K562 (cell line): ENCODE measurements around the gene CHD8. TPM values are rescaled to one million over a fixed set of nuclear protein-coding genes. Genes with fewer than 3 reads are reported as not detected.
A peak's percentile ranks its signal among the peaks of the same experiment; 100 is the strongest.

Experiments
- polyA plus RNA-seq, 8 experiments: library from polyadenylated mRNA; depleted of rRNA in 4 of 8; stranded (reverse) in 5 of 8; unstranded in 3 of 8; fragments of >200 nt; fragmentation: Nextera tagmentation in 2 of 8; fragmentation: Illumina TruSeq in 1 of 8; extraction: Ambion mirVana in 2 of 8; extraction: Trizol in 1 of 8; gene quantifications; 2 replicates each; pipeline versions ENCODE4 v1.2.1 to v1.2.3, GENCODE V29; 2011 to 2014; ENCODE audit warnings: inconsistent platforms in 1 of 8, missing spikeins in 1 of 8
- small RNA-seq: library from RNA; depleted of rRNA; stranded (forward); fragments of <200 nt; gene quantifications from one replicate; pipeline ENCODE3, GENCODE V24; 2014
- total RNA-seq, 7 experiments: library from RNA; depleted of rRNA in 6 of 7; stranded (reverse); fragments of >200 nt in 6 of 7; fragmentation: Illumina TruSeq in 2 of 7; extraction: Trizol in 2 of 7; gene quantifications; 2 replicates each; pipeline versions ENCODE4 v1.2.1 to v1.2.3, GENCODE V29; 2011 to 2021; ENCODE audit warnings: low replicate concordance in 1 of 7

Gene CHD8
- total and polyA plus RNA-seq, 9 of the 15 experiments (the other 6 are each of a cell fraction or from before 2014, with no cell fraction given): 11.1 to 51.2 (median 32.8) TPM

Small RNA genes lying within 50 kb of the gene (small RNA-seq; reads per million reads assigned to genes)
- gene RN7SL650P: not detected
- gene SNORD8: 3,525 reads per million, percentile 100 among the genes with 10 or more reads in this experiment
- gene SNORD9: 38.1 reads per million, percentile 98 among the genes with 10 or more reads in this experiment

Other genes starting within 250 kb of the CHD8 start
Only the 7 nearest of the 11 such genes appear.
- gene RPGRIP1, start 176.0 kb downstream of the CHD8 start, total RNA-seq (2014; rRNA removed): 0.53 and 0.95 TPM in 2 replicates
- gene RPGRIP1, start 176.0 kb downstream of the CHD8 start, total RNA-seq (2014; rRNA removed; fragmentation: Illumina TruSeq; extraction: Trizol): 0.61 and 0.76 TPM in 2 replicates
- gene RPGRIP1, start 176.0 kb downstream of the CHD8 start, total RNA-seq (2015; rRNA removed; fragmentation: Illumina TruSeq; extraction: Trizol): 0.41 and 0.72 TPM in 2 replicates
- gene RPGRIP1, start 176.0 kb downstream of the CHD8 start, total RNA-seq (2021): 0.31 and 0.47 TPM in 2 replicates
- gene RPGRIP1, start 176.0 kb downstream of the CHD8 start, polyA plus RNA-seq (2011; rRNA removed): 0.56 and 0.80 TPM in 2 replicates
- 0.33 and 0.86 TPM in 2 replicates for gene RPGRIP1, start 176.0 kb downstream of the CHD8 start, polyA plus RNA-seq (2014; fragmentation: Illumina TruSeq; extraction: Trizol)
- gene RPGRIP1, start 176.0 kb downstream of the CHD8 start, polyA plus RNA-seq (2014; fragmentation: Nextera tagmentation; extraction: Ambion mirVana): under 1 TPM in 1 of 2 experiments, not detected in 1; 0.49 TPM
- 0.31 and 0.57 TPM in 2 replicates for gene RPGRIP1, start 176.0 kb downstream of the CHD8 start, polyA plus RNA-seq (2014; rRNA removed)
- gene SUPT16H, start 72.1 kb downstream of the CHD8 start, total RNA-seq (2014; rRNA removed): 75.4 and 81.4 TPM in 2 replicates
- gene SUPT16H, start 72.1 kb downstream of the CHD8 start, total RNA-seq (2014; rRNA removed; fragmentation: Illumina TruSeq; extraction: Trizol): 121 and 138 TPM in 2 replicates
- gene SUPT16H, start 72.1 kb downstream of the CHD8 start, total RNA-seq (2015; rRNA removed; fragmentation: Illumina TruSeq; extraction: Trizol): 117 and 122 TPM in 2 replicates
- 82.9 and 92.9 TPM in 2 replicates for gene SUPT16H, start 72.1 kb downstream of the CHD8 start, total RNA-seq (2021)
- 84.1 and 107 TPM in 2 replicates for gene SUPT16H, start 72.1 kb downstream of the CHD8 start, polyA plus RNA-seq (2011; rRNA removed)
- 134 and 152 TPM in 2 replicates for gene SUPT16H, start 72.1 kb downstream of the CHD8 start, polyA plus RNA-seq (2014; fragmentation: Illumina TruSeq; extraction: Trizol)
- 100 to 1,000 TPM in 1 of 2 experiments, 10 to 100 TPM in 1; 75.6 to 105 TPM for gene SUPT16H, start 72.1 kb downstream of the CHD8 start, polyA plus RNA-seq (2014; fragmentation: Nextera tagmentation; extraction: Ambion mirVana)
- gene SUPT16H, start 72.1 kb downstream of the CHD8 start, polyA plus RNA-seq (2014; rRNA removed): 87.5 and 90.5 TPM in 2 replicates
- gene RAB2B, start 20.8 kb upstream of the CHD8 start, total RNA-seq (2014; rRNA removed): 5.5 and 8.3 TPM in 2 replicates
- gene RAB2B, start 20.8 kb upstream of the CHD8 start, total RNA-seq (2014; rRNA removed; fragmentation: Illumina TruSeq; extraction: Trizol): 12.3 and 13.3 TPM in 2 replicates
- 9.1 and 9.5 TPM in 2 replicates for gene RAB2B, start 20.8 kb upstream of the CHD8 start, total RNA-seq (2015; rRNA removed; fragmentation: Illumina TruSeq; extraction: Trizol)
- gene RAB2B, start 20.8 kb upstream of the CHD8 start, total RNA-seq (2021): 9.8 and 10.5 TPM in 2 replicates
- 18.7 and 19.8 TPM in 2 replicates for gene RAB2B, start 20.8 kb upstream of the CHD8 start, polyA plus RNA-seq (2011; rRNA removed)
- gene RAB2B, start 20.8 kb upstream of the CHD8 start, polyA plus RNA-seq (2014; fragmentation: Illumina TruSeq; extraction: Trizol): 10.3 and 11.1 TPM in 2 replicates
- 10 to 100 TPM in 1 of 2 experiments, 1 to 10 TPM in 1; 4.6 to 10.2 TPM for gene RAB2B, start 20.8 kb upstream of the CHD8 start, polyA plus RNA-seq (2014; fragmentation: Nextera tagmentation; extraction: Ambion mirVana)
- 8.8 and 11.0 TPM in 2 replicates for gene RAB2B, start 20.8 kb upstream of the CHD8 start, polyA plus RNA-seq (2014; rRNA removed)
- gene TOX4, start 21.1 kb upstream of the CHD8 start, total RNA-seq (2014; rRNA removed): 9.9 and 14.0 TPM in 2 replicates
- 23.5 and 29.5 TPM in 2 replicates for gene TOX4, start 21.1 kb upstream of the CHD8 start, total RNA-seq (2014; rRNA removed; fragmentation: Illumina TruSeq; extraction: Trizol)
- 20.2 and 20.6 TPM in 2 replicates for gene TOX4, start 21.1 kb upstream of the CHD8 start, total RNA-seq (2015; rRNA removed; fragmentation: Illumina TruSeq; extraction: Trizol)
- gene TOX4, start 21.1 kb upstream of the CHD8 start, total RNA-seq (2021): 44.0 and 47.5 TPM in 2 replicates
- 61.8 and 64.1 TPM in 2 replicates for gene TOX4, start 21.1 kb upstream of the CHD8 start, polyA plus RNA-seq (2011; rRNA removed)
- 46.4 and 61.6 TPM in 2 replicates for gene TOX4, start 21.1 kb upstream of the CHD8 start, polyA plus RNA-seq (2014; fragmentation: Illumina TruSeq; extraction: Trizol)
- 10 to 100 TPM; 41.0 to 76.5 TPM for gene TOX4, start 21.1 kb upstream of the CHD8 start, polyA plus RNA-seq (2014; fragmentation: Nextera tagmentation; extraction: Ambion mirVana)
- gene TOX4, start 21.1 kb upstream of the CHD8 start, polyA plus RNA-seq (2014; rRNA removed): 33.8 and 34.1 TPM in 2 replicates
- 47.8 and 61.1 TPM in 2 replicates for gene METTL3, start 55.2 kb upstream of the CHD8 start, total RNA-seq (2014; rRNA removed)
- 57.7 and 65.7 TPM in 2 replicates for gene METTL3, start 55.2 kb upstream of the CHD8 start, total RNA-seq (2014; rRNA removed; fragmentation: Illumina TruSeq; extraction: Trizol)
- 54.7 and 60.2 TPM in 2 replicates for gene METTL3, start 55.2 kb upstream of the CHD8 start, total RNA-seq (2015; rRNA removed; fragmentation: Illumina TruSeq; extraction: Trizol)
- gene METTL3, start 55.2 kb upstream of the CHD8 start, total RNA-seq (2021): 59.0 and 63.3 TPM in 2 replicates
- 151 and 164 TPM in 2 replicates for gene METTL3, start 55.2 kb upstream of the CHD8 start, polyA plus RNA-seq (2011; rRNA removed)
- gene METTL3, start 55.2 kb upstream of the CHD8 start, polyA plus RNA-seq (2014; fragmentation: Illumina TruSeq; extraction: Trizol): 68.3 and 74.8 TPM in 2 replicates
- gene METTL3, start 55.2 kb upstream of the CHD8 start, polyA plus RNA-seq (2014; fragmentation: Nextera tagmentation; extraction: Ambion mirVana): 10 to 100 TPM; 42.1 to 66.8 TPM
- 102 and 115 TPM in 2 replicates for gene METTL3, start 55.2 kb upstream of the CHD8 start, polyA plus RNA-seq (2014; rRNA removed)
- gene SALL2, start 70.2 kb upstream of the CHD8 start, total RNA-seq (2014; rRNA removed): 10.0 and 12.1 TPM in 2 replicates
- 11.3 and 12.9 TPM in 2 replicates for gene SALL2, start 70.2 kb upstream of the CHD8 start, total RNA-seq (2014; rRNA removed; fragmentation: Illumina TruSeq; extraction: Trizol)
- 14.2 and 15.8 TPM in 2 replicates for gene SALL2, start 70.2 kb upstream of the CHD8 start, total RNA-seq (2015; rRNA removed; fragmentation: Illumina TruSeq; extraction: Trizol)
- gene SALL2, start 70.2 kb upstream of the CHD8 start, total RNA-seq (2021): 25.9 and 27.6 TPM in 2 replicates
- gene SALL2, start 70.2 kb upstream of the CHD8 start, polyA plus RNA-seq (2011; rRNA removed): 10.0 and 17.5 TPM in 2 replicates
- gene SALL2, start 70.2 kb upstream of the CHD8 start, polyA plus RNA-seq (2014; fragmentation: Illumina TruSeq; extraction: Trizol): 30.4 and 35.8 TPM in 2 replicates
- 1 to 10 TPM; 6.6 to 9.9 TPM for gene SALL2, start 70.2 kb upstream of the CHD8 start, polyA plus RNA-seq (2014; fragmentation: Nextera tagmentation; extraction: Ambion mirVana)
- 12.5 and 13.1 TPM in 2 replicates for gene SALL2, start 70.2 kb upstream of the CHD8 start, polyA plus RNA-seq (2014; rRNA removed)
- not detected in 2 replicates for gene OR10G3, start 124.0 kb upstream of the CHD8 start, total RNA-seq (2014; rRNA removed)
- gene OR10G3, start 124.0 kb upstream of the CHD8 start, total RNA-seq (2014; rRNA removed; fragmentation: Illumina TruSeq; extraction: Trizol): not detected in 2 replicates
- not detected in 2 replicates for gene OR10G3, start 124.0 kb upstream of the CHD8 start, total RNA-seq (2015; rRNA removed; fragmentation: Illumina TruSeq; extraction: Trizol)
- gene OR10G3, start 124.0 kb upstream of the CHD8 start, total RNA-seq (2021): not detected in 2 replicates
- not detected in 2 replicates for gene OR10G3, start 124.0 kb upstream of the CHD8 start, polyA plus RNA-seq (2011; rRNA removed)
- not detected in 2 replicates for gene OR10G3, start 124.0 kb upstream of the CHD8 start, polyA plus RNA-seq (2014; fragmentation: Illumina TruSeq; extraction: Trizol)
- gene OR10G3, start 124.0 kb upstream of the CHD8 start, polyA plus RNA-seq (2014; fragmentation: Nextera tagmentation; extraction: Ambion mirVana): not detected
- not detected in 2 replicates for gene OR10G3, start 124.0 kb upstream of the CHD8 start, polyA plus RNA-seq (2014; rRNA removed)